ENCODE data around the gene TTC39C. TPM values are rescaled to one million over a fixed set of nuclear protein-coding genes. Genes with fewer than 3 reads are reported as not detected.

TTC39C gene
- total RNA-seq, 1 experiment from 2014 or later, result 24.0 TPM

- TF ChIP-seq EZH2 (IDR thresholded peaks at IDR 0.05; ENCODE audit: borderline replicate concordance, low read depth, low read length, poor library complexity, severe bottlenecking), result no peak
- TF ChIP-seq CTCF (conservative IDR thresholded peaks at IDR 0.05; ENCODE audit: low read depth, low read length), result no peak
- intact Hi-C loops (cut with micrococcal nuclease; ENCODE audit: unreplicated experiment), result loop anchor here (5.0 kb wide), 1 partner anchor 51 kb away; no protein-coding TSS in a partner anchor
- no TSS peak for BruUV-seq (replicated peaks)
- Histone ChIP-seq H3K9me3 (ENCODE audit: low read depth, low read length, poor library complexity, severe bottlenecking) (no peaks in the 10 kb centered on the region), H3K4me3 (ENCODE audit: low read depth, low read length, poor library complexity, severe bottlenecking) (no peak overlapping the region), H3K36me3 (ENCODE audit: insufficient read depth, low read length, poor library complexity, severe bottlenecking) (peaks cover 12% of the 10 kb centered on the region), H3K27ac (ENCODE audit: low read depth, low read length, poor library complexity, severe bottlenecking) (no peak overlapping the region), H3K27me3 (replicated peaks; ENCODE audit: insufficient read depth, low read depth, low read length, poor library complexity) (no peaks in the 10 kb centered on the region), H3K4me1 (ENCODE audit: insufficient read depth, low read length, poor library complexity, severe bottlenecking) (no peaks in the 10 kb centered on the region)
- CTCF ChIA-PET, result no interaction called here
- POLR2A ChIA-PET (ENCODE audit: low non-redundant PET), result no interaction called here
- DNase-seq (ENCODE audit: low spot score), result no peak
Measured at GRCh38 chr18:24128700-24129099, 114.1 kb downstream of the TTC39C start.

GRCh38 chr18:24130494-24130893, 115.9 kb downstream of the TTC39C start:
- no peaks in the 10 kb centered on the region for H3K27me3 ChIP-seq (replicated peaks; ENCODE audit: insufficient read depth, low read depth, low read length, poor library complexity)
- ChIA-PET POLR2A (ENCODE audit: low non-redundant PET) (no interaction called here), CTCF (interaction anchor here (0.7 kb wide), 1 partner anchor 116 kb away, joined by 3 read pairs; no protein-coding TSS in a partner anchor)
- H3K4me3 ChIP-seq (ENCODE audit: low read depth, low read length, poor library complexity, severe bottlenecking), result no peak overlapping the region
- H3K36me3 ChIP-seq (ENCODE audit: insufficient read depth, low read length, poor library complexity, severe bottlenecking), result peaks cover 12% of the 10 kb centered on the region
- no TSS peak for BruUV-seq (replicated peaks)
- intact Hi-C loops (cut with micrococcal nuclease; ENCODE audit: unreplicated experiment), result loop anchor here (10.0 kb wide), 1 partner anchor 626 kb away; the partner anchor contains the start of gene RMC1
- no peaks in the 10 kb centered on the region for H3K9me3 ChIP-seq (ENCODE audit: low read depth, low read length, poor library complexity, severe bottlenecking)
- DNase-seq (ENCODE audit: low spot score), result no peak
- no peaks in the 10 kb centered on the region for H3K4me1 ChIP-seq (ENCODE audit: insufficient read depth, low read length, poor library complexity, severe bottlenecking)
- TF ChIP-seq CTCF (conservative IDR thresholded peaks at IDR 0.05; ENCODE audit: low read depth, low read length) (no peak), EZH2 (IDR thresholded peaks at IDR 0.05; ENCODE audit: borderline replicate concordance, low read depth, low read length, poor library complexity, severe bottlenecking) (no peak)
- H3K27ac ChIP-seq (ENCODE audit: low read depth, low read length, poor library complexity, severe bottlenecking), result no peak overlapping the region

- Histone ChIP-seq H3K4me1 (ENCODE audit: insufficient read depth, low read length, poor library complexity, severe bottlenecking) (peaks cover 8% of the 10 kb centered on the region), H3K27ac (ENCODE audit: low read depth, low read length, poor library complexity, severe bottlenecking) (no peak overlapping the region), H3K27me3 (replicated peaks; ENCODE audit: insufficient read depth, low read depth, low read length, poor library complexity) (no peaks in the 10 kb centered on the region), H3K36me3 (ENCODE audit: insufficient read depth, low read length, poor library complexity, severe bottlenecking) (peaks cover 11% of the 10 kb centered on the region), H3K9me3 (ENCODE audit: low read depth, low read length, poor library complexity, severe bottlenecking) (no peaks in the 10 kb centered on the region), H3K4me3 (ENCODE audit: low read depth, low read length, poor library complexity, severe bottlenecking) (no peak overlapping the region)
- DNase-seq (ENCODE audit: low spot score), result no peak
- ChIA-PET CTCF (no interaction called here), POLR2A (ENCODE audit: low non-redundant PET) (no interaction called here)
- intact Hi-C loops (cut with micrococcal nuclease; ENCODE audit: unreplicated experiment), result loop anchor here (10.0 kb wide), 1 partner anchor 632 kb away; the partner anchor contains the start of gene RMC1
- BruUV-seq (replicated peaks), result no TSS peak
- no peak for TF ChIP-seq CTCF (conservative IDR thresholded peaks at IDR 0.05; ENCODE audit: low read depth, low read length)
- no peak for TF ChIP-seq EZH2 (IDR thresholded peaks at IDR 0.05; ENCODE audit: borderline replicate concordance, low read depth, low read length, poor library complexity, severe bottlenecking)
Measured at GRCh38 chr18:24136967-24137373, 122.4 kb downstream of the TTC39C start.
